WTC11 (cell line): ENCODE measurements around the gene NDUFC2.

Source experiments
- CREM ChIP-seq: sonication (generic); formaldehyde crosslinking; IDR thresholded peaks from 2 replicates; pipeline ENCODE4 v1.8.1; 2022; ENCODE audit warnings: mild to moderate bottlenecking, missing genetic modification reagents, moderate library complexity
- ESRRA ChIP-seq: sonication (generic); formaldehyde crosslinking; IDR thresholded peaks from 2 replicates; pipeline ENCODE4 v1.8.1; 2022; ENCODE audit warnings: mild to moderate bottlenecking, missing genetic modification reagents, borderline replicate concordance
- FOXK1 ChIP-seq: sonication (generic); formaldehyde crosslinking; IDR thresholded peaks from 2 replicates; pipeline ENCODE4 v1.8.0; 2022; ENCODE audit warnings: mild to moderate bottlenecking, moderate library complexity, missing genetic modification reagents
- JUN ChIP-seq: sonication (generic); formaldehyde crosslinking; IDR thresholded peaks from 2 replicates; pipeline ENCODE4 v1.8.0; 2023; ENCODE audit warnings: mild to moderate bottlenecking, missing genetic modification reagents
- SMAD3 ChIP-seq: sonication (generic); formaldehyde crosslinking; IDR thresholded peaks from 2 replicates; pipeline ENCODE4 v1.8.0; 2022; ENCODE audit warnings: missing genetic modification reagents, mild to moderate bottlenecking, borderline replicate concordance
- ZNF263 ChIP-seq: sonication (generic); formaldehyde crosslinking; IDR thresholded peaks from 2 replicates; pipeline ENCODE4 v1.8.1; 2022; ENCODE audit warnings: low read depth, mild to moderate bottlenecking, moderate library complexity, missing genetic modification reagents
- TF ChIP-seq, protein P1 (sequence below): sonication (generic); formaldehyde crosslinking; IDR thresholded peaks from 2 replicates; pipeline ENCODE4 v1.8.0; 2022; ENCODE audit warnings: mild to moderate bottlenecking, missing genetic modification reagents
- TF ChIP-seq, protein P2 (sequence below): fragments of 200-600 bp; IDR thresholded peaks from 2 replicates; pipeline ENCODE4 v1.8.0; 2022; ENCODE audit warnings: antibody characterized with exemption

DNA sequence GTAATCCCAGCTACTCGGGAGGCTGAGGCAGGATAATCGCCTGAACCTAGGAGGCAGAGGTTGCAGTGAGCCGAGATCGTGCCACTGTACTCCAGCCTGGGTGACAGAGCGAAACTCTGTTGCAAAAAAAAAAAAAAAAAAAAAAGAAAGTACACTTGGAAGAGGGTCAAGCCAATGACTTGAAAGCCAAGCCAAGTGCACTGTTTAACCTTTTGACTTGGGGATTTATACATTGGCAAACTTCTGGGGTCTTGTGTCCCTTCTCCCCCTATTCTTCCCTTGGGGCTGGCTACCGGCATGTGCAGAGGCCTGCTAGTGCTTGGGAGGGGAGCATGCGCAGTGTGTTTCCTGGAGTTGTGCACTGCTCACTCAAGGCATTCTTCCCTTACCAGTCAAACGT is 30.3 kb downstream of the NDUFC2 start:
- TF ChIP-seq ESRRA (CRISPR knock-in tag) (no peak), SMAD3 (CRISPR knock-in tag) (no peak), CREM (CRISPR knock-in tag) (no peak), FOXK1 (CRISPR knock-in tag) (no peak), JUN (CRISPR knock-in tag) (no peak), ZNF263 (CRISPR knock-in tag) (no peak)
- TF ChIP-seq, protein P1, sequence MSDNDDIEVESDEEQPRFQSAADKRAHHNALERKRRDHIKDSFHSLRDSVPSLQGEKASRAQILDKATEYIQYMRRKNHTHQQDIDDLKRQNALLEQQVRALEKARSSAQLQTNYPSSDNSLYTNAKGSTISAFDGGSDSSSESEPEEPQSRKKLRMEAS (CRISPR knock-in tag), result no peak
- TF ChIP-seq, protein P2, sequence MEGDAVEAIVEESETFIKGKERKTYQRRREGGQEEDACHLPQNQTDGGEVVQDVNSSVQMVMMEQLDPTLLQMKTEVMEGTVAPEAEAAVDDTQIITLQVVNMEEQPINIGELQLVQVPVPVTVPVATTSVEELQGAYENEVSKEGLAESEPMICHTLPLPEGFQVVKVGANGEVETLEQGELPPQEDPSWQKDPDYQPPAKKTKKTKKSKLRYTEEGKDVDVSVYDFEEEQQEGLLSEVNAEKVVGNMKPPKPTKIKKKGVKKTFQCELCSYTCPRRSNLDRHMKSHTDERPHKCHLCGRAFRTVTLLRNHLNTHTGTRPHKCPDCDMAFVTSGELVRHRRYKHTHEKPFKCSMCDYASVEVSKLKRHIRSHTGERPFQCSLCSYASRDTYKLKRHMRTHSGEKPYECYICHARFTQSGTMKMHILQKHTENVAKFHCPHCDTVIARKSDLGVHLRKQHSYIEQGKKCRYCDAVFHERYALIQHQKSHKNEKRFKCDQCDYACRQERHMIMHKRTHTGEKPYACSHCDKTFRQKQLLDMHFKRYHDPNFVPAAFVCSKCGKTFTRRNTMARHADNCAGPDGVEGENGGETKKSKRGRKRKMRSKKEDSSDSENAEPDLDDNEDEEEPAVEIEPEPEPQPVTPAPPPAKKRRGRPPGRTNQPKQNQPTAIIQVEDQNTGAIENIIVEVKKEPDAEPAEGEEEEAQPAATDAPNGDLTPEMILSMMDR, result no peak
